GM19324 (cell line): ENCODE measurements around the gene COX19.

Source experiments
- ATAC-seq: cut with Tn5 transposase; IDR thresholded peaks from one replicate; pipeline ENCODE4 v1.9.1; 2021; ENCODE audit warnings: mild to moderate bottlenecking, moderate library complexity; ENCODE audit not compliant: unreplicated experiment, low FRiP score

The COX19 gene

DNA sequence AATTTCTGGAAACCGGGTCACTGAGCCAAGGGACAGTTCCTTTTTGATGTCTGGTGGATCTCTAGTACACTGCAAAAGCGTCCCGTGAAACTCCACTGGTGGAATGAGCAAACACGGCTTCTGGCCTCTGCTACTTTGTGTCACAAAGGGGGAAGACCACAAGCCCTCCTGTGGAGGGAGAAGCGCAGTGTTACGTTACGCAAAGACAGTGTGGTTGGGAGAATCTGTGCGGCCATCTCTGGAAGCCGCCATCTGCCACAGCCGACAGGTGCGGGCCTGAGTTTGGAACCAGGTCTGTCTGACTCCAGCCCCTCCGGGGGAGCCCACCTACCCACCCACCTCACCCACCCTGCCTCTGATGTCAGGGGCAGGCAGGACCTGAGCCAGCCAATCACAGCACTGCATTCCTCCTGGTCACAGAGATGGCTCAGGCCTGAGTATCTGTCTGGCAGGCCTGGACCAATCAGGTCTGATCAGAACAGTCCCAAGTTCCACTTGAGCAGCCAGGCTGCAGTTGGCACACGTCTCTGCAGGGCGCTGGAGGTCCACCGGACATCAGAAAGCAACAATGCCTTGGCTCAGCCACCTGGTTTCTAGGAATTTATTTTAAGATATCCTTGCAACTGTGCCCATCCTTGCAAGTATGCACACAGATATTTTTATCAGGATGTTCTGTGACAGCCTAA lies 4.7 kb upstream of the COX19 start:
- ATAC-seq: no peak

DNA sequence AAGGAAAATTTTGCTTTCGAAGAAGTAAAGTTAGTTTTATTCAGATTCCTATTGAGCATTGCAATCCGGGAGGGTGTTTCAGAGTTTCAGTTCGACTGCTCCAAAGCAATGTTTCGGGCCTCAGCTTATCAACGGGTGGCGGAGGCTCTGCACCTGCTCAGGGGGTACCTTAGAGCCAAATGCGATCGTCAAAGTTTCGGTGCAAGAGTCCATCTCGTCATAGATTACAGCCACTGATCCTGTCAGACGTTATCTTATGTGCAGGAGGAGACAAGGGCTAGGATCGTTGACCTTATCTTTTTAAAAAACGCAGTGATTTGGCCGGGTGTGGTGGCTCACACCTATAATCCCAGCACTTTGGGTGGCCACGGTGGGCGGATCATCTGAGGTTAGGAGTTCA lies 3.8 kb upstream of the COX19 start:
- no peak for ATAC-seq

DNA sequence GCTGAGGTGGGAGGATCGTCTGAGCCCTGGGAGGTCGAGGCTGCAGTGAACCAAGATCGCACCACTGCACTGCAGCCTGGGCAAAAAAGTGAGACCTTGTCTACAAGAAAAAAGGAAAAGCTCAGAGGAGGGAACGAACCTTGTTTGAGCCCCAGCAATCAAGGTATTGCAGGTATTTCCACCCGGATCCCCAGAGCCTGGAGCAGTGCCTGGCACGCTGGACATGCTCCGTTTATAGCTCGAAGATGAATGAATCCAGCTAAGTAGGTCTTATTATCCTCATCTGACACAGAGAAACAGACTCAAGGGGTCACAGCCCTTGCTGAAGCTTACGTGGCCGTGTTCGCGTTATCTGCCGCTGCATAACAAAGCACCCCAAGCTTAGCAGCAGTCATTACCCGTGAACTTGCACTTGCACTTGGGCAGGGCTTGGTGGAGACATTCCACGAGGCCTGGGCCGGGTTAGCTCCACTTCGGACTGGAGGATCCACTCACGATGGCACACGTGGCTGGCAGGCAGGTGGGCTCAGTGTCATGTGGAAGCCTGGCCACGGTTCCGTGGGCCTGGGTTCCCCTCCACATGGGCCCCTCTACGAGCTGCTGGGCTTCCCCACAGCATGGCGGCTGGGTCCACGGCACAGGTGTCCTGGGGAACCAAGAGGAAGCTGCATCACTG lies 3.2 kb upstream of the COX19 start:
- no peak for ATAC-seq

DNA sequence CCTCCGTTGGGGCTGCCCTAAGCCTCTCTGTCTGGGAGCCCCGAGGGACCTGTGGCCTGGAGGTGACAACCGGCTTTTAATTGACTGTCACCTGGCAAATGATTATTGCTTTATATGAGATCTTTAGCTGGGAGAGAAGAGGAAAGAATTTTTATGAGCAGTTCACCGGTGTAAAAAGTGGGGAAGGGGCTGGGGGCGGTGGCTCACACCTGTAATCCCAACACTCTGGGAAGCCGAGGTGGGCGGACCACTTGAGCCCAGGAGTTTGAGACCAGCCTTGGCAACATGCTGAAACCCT lies 2.6 kb upstream of the COX19 start:
- ATAC-seq: no peak

DNA sequence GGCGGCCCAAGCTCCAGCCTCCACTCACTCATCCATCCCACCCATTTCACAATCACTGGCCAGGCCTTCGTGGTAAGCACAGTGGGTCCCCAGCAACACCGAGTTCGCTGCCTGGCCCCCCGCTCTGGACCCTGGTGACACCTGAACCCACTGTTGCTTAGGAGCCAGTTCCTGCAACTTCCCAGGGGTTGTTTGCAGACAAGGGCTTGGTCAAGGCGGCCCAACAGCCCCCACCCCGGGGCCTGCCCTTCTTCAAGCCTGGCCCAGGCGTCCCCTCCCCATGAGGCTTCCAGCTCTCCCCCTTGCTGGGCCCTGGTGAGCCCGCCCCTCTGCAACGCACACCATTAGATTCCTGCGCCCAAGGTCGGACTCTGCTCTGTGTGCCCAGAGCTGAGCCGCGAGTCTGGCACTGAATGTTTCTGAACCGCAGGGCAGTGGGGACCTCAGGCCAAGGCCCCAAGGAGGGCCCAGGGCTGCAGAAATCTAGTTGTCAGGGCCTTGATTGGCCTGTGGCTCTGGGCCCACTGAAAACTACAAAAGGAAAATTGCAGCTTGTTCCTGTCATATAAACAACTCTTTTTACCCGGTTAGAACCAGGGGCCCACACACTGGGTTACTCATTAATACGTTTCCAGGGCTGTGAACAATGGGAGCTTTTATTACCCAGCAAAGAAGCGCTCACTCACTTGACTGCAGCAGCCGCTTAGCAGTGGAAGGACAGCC lies 2.1 kb upstream of the COX19 start:
- no peak for ATAC-seq

DNA sequence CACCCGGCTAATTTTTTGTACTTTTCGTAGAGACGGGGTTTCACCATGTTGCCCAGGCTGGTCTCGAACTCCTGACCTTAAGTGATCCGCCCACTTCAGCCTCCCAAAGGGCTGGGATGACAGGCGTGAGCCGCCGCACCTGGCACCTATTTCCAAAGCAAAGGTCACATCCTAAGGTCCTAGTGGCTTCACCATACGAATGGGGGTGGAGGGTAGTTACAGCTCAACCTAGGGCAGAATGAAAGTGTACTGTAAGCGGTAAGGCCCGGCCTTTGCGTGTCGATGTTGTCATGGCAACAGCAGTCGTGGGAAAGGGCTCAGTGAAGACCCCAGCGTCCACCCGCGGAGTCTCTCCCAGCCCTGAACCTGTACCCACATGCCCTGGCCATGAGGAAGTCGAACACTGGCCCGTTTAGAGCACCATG lies 1.6 kb upstream of the COX19 start:
- ATAC-seq: no peak

DNA sequence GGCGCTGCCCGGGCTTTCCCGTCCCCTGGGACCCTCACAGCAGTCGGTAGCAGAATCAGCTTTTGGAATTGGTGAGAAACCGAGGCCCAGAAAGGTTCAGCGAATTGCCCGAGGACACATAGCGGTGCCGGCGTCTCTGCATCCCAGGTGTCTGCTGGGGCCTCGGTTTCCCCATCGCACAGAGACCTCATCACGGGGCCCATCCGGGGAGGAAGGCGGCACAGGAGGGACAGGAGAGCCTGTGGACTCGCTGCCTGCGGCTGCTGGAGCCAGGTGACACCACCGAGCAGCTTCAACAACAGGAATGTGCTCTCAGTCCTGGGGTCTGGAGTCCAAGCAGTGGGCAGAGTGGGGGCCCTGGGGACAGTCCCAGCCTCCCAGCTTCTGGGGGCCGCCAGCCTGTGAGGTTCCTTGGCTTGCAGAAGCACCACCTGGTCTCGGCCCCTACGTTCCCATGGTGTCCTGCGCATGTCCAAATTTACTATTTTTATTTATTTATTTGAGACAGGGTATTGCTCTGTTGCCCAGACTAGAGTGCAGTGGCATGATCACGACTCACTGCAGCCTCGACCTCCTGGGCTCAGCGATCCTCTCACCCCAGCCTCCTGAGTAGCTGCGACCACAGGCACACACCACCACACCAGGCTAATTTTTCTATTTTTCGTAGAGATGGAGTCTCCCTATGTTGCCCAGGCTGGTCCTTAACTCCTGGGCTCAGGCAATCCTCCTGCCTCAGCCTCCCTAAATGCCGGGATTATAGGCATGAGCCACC lies 539 bp upstream of the COX19 start:
- no peak for ATAC-seq

DNA sequence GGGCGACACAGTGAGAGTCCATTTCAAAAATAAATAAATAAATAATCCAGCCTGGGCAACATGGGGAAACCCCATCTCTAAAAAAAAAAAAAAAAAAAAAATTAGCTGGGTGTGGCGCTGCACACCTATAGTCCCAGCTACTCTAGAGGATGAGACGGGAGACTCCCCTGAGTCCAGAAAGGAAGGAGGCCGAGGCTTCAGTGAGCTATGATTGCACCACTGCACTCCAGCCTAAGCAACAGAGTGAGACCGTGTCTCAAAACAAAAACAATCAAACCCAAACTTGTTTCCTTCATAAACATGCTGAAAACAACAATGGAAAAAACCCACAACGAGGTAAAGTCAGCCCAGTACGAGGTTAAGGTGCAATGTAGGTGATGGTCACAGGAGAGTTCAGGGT lies 1.2 kb downstream of the COX19 start:
- ATAC-seq: no peak

DNA sequence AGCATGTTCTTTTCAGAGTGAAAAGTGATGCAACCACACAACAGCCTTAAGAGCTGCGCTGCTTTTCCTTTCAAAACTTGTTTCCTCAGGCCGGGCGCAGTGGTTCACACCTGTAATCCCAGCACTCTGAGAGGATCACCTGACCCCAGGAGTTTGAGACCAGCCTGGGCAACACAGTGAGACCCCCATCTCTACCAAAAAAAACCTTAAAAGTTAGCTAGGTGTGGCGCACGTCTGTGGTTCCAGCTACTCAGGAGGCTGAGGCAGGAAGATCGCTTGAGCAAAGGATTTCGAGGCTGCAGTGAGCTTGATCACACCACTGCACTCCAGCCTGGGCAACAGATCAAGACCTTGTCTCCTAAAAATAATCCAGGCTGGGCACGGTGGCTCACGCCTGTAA lies 2.0 kb downstream of the COX19 start:
- ATAC-seq: no peak

DNA sequence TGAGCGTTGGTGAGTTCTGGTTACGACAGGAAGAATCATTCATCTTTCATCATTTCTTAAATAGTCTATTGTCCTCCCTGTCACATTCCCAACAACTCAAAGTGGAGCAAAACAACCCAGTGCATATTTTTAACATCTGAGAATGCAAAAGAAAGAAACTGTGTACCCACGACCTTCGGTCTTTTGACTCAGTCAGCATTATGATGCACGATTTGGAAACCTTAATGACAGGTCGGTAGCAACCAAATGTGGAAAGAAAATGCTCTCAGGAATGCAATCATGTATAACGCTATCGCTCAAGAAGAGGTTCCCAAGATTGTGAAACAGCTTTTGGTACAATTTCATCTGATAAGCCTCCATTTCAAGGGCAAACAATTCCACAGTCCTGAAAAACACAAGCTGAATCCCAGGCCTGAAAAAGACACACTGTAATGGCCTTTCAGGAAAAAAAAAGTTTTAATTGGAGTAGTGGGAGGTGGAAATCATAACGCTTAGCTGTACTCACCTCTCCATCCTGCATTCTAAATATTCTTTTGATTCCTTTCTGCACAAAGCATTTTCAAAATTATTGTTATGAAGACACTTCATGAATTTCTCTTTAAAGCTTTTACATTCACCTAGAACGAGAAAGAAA lies 2.6 kb downstream of the COX19 start:
- ATAC-seq: no peak

DNA sequence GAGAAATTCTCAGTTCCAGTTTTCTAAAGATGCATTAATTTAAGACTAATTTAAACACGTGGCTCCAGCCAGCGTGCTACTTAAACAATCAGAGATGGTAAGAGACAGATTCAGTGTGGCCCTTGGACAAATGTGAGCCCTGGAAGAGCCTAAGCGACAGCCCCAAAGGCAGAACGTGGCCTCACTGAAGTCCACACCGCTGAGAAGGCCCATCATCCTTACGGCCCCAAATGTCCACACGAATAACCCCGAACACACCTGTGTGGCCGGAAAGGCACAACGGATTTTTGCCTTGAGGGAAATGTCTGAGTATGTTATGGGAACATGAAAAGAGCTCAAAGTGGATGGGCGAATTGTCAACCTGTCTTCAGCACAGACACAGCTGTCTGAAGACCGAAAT lies 3.2 kb downstream of the COX19 start:
- no peak for ATAC-seq

DNA sequence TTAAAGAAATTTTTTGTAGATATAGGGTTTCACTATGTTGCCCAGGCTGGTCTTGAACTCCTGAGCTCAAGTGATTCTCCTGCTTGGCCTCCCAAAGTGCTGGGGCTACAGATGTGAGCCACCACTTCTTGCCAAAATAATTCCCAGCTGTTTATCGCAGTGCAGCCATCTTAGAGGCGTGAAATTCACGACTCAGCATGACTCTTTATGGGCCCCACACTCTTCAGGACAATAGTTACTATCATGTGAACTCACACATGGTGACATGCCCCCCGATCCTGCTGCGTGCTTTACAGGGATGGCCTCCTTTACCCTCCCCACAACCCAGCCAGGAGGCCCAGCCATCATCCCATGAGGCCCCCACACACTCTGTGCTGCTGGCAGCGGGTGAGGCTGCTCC lies 4.6 kb downstream of the COX19 start:
- ATAC-seq: no peak

DNA sequence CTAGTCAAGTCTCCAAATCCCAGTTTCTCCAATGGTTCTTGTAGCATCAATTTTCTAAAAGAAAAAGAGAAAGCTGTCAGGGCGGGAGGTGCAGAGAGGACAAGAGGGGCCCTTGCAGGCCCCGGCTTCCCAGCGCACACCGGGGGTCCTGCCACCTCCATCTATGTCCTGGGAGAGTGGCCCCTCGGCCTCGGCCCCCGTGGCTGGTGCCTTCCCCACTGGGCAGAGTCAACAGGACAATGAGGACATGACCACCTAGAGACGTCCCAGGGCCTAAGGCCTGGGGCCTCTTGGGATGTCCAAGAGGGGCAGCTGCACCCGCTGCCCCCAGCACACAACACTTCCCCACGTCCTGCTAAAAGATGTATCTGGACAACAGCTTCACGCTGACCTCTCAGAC lies 5.9 kb downstream of the COX19 start:
- no peak for ATAC-seq

DNA sequence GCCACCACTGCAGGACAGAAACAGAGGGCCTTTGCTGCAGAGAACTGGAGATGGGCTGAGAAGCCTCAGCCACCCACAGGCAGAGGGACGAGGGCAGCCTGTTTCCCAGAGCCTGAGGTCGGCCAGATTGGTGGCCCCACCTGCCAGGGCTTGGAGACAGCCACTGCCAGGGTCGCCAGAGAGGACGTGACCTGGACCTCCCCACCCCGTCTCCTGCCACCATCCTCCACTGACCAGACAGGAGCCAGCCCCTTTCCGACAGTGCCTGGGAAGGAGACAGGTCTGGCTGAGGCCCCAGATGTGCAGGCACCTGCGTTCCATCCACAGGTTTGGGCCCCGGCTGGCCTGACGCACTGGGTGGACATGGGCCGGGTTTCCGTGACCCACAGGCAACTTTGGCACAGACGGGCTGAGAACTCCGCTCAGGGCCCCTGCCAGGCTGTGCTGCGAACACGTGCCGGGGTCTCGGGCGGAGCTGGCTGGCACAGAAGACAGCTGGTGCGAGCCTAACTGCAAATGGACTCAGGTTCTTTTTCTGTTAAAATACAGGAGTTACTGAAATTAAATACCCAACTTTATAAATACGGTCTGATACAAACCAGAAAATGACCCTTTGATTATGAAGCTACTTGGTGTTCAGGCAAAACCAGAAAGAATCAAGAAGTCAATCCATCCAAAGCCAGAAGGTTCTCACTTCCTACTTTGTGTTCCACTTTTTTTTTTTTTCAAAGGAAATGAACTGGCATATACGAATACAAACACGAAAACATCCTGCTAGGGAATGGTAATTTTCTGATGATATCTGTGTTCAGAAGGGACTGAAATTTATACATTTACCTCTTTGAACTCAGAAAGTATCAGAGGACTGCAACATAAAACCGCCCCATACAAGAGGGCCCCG lies 6.9 kb downstream of the COX19 start:
- no peak for ATAC-seq

DNA sequence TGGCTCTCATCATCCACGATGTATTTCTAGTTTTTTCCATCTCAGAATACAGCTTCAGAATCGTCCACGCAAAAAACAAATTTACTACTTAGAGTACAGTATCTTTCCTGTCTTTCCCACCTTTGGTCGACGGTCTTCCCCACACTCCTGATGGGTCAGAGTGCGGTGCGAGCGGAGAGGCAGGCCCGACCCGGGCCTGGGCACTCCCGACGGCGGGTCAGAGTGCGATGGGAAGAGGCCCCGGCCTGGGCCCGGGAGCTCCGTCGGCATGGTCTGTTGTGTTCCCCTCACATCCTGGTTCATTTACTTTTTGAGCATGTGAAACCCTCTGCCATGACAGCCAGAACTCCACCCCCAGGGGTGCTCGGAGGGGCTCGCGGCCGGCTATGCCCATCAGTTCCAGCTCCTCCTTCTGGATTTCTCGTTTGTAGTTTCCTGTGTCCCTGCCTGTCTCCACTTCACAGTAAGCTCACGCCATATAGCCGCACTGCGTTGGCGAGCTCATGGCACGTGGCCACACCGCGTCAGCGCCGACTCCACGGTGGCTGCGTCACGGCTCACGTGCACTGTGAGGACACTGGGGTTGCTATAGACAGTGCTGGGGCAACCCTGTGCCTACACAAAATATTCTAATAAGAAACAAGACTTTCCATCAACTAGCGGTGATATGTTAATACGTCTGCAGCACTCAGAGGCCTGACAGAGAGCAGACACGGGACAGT lies 7.8 kb downstream of the COX19 start:
- ATAC-seq: no peak

DNA sequence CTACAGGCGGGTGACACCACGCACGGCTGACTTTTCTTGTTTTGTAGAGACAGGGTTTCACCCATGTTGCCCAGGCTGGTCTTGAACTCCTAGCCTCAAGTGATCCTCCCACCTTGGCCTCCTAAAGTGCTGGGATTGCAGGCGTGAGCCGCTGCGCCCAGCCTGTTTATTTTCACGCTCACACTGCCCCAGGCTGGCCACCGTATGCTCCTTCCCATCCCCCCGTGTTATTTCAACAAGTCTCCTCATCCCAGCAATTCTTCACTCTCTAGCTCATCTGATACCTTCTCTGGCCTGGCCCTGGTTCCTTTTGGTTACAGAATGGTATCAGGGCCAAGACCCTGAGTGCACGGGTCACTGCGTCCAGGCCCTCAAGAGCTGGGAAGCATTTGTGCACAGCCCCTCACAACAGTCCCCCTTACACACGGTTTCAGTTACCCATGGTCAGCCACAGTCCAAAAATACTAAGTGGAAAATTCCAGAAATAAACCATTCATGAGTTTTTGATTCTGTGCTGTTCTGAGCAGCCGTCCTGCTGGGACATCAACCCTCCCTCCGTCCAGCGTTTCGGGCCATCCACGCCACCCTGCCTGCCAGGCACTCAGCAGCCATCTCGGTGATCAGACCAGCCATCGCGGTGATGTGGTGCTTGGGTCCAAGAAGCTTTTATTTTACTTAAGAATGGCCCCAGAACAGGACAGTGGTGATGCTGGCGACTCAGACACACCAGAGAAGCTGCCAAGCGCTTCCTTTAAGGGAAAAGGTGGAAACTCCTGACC lies 8.9 kb downstream of the COX19 start:
- no peak for ATAC-seq

DNA sequence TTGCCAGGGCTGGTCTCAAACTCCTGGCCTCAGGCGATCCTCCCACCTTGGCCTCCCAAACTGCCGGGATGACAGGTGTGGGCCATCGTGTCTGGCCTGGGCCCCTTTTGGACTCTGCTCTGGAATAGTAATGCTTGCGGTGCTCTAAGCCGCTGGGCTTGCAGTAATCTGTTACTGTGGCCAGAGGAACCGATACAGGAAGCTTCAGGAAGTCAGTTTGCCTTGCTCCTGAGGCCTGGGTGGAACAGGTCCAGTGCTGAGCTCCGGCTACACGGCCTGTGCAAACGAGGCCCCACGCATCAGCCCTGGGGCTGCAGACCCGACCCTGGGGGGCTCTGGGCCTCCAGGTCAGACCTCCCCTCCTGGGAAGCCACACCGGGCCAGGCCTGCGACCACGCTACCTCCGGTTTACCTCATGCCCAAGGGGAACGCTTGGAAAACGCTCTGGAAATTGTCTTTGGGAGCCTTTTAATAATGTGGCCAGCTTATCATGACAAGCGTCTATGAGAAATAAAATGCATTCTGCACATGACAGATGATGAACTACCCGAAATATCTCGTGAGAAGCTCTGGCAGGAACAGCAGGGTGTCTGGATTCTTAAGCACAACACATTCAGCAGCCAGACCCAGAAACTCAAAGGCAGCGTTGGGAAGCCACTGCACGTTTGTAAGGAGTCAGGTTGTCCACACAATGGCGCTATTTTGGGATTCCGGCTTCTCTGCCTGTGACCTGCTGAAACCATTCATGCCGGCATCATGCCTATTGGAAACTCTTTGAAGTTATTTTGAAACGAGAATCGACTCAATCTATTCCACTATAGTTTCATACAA lies 10.7 kb downstream of the COX19 start:
- ATAC-seq: no peak
